HCT116 (cell line): ENCODE data around the gene KIAA0825. TPM values are rescaled to one million over a fixed set of nuclear protein-coding genes. Genes with fewer than 3 reads are reported as not detected.

ENCODE experiments used
- ATAC-seq: fragments of 200-7000 bp; cut with Tn5 transposase; 2 replicates; pipeline ENCODE4 v1.9.1; 2020; ENCODE audit warnings: mild to moderate bottlenecking, moderate library complexity
- BruUV-seq: library from RNA; stranded (reverse); fragments of 400-500 nt; replicated peaks from 2 replicates; lab custom pipeline; 2021; lab: Mats Ljungman, UMichigan
- CTCF ChIA-PET: fragments of 300-600 bp; sonication (Branson Sonifier 250); formaldehyde crosslinking; loops from one replicate; lab custom pipeline; 2021; ENCODE audit warnings: antibody characterized with exemption; lab: Charles Lee
- POLR2A ChIA-PET: fragments of 300-600, 350-600 bp; sonication (Branson Sonifier 250); formaldehyde crosslinking; loops from one replicate; lab custom pipeline; 2021; ENCODE audit warnings: antibody characterized with exemption; lab: Charles Lee
- RAD21 ChIA-PET, 2 experiments: fragments of 300-600 bp; sonication (Branson Sonifier 250); formaldehyde crosslinking; loops; one replicate each; lab custom pipeline; 2023; ENCODE audit warnings: low total read pairs in 2 of 2; ENCODE audit not compliant: uncharacterized antibody in 2 of 2, unreplicated experiment in 2 of 2, low non-redundant PET in 1 of 2; lab: Charles Lee
- DNase-seq: peaks from one replicate; pipeline ENCODE4 v3.0.0-alpha.2; 2010; ENCODE audit warnings: low read depth, low spot score
- H2AFZ ChIP-seq: fragments of 200-600 bp; shearing (Covaris generic), sonication (generic); 2 replicates; pipeline ENCODE4 v1.6.1; 2017; ENCODE audit warnings: low read depth, mixed run types, mixed read lengths, antibody characterized with exemption, low read length; ENCODE audit not compliant: poor library complexity, severe bottlenecking
- H3K27ac ChIP-seq: 2 replicates; pipeline ENCODE4 v1.5.1; 2012; ENCODE audit warnings: low read depth, low read length
- H3K27me3 ChIP-seq: fragments of 200-600 bp; sonication (generic); 2 replicates; pipeline ENCODE4 v1.6.1; 2016; ENCODE audit warnings: mixed run types, low read length, mixed read lengths; ENCODE audit not compliant: insufficient read depth
- H3K36me3 ChIP-seq, 2 experiments: fragments of 200-500 bp in 1 of 2; fragments of 200-600 bp in 1 of 2; sonication (Bioruptor generic) in 1 of 2; sonication (generic) in 1 of 2; 2 replicates each; pipeline versions ENCODE4 v1.5.1 to v1.6.1; 2014 to 2016; ENCODE audit warnings: low read length in 2 of 2, inconsistent platforms in 1 of 2, mixed read lengths in 1 of 2, mixed run types in 1 of 2; ENCODE audit not compliant: insufficient read depth in 2 of 2, control insufficient read depth in 1 of 2
- H3K4me1 ChIP-seq, 2 experiments: fragments of 200-600 bp in 1 of 2; sonication (generic) in 1 of 2; 2 replicates each; pipeline versions ENCODE4 v1.5.1 to v1.6.1; 2012 to 2017; ENCODE audit warnings: low read length in 2 of 2, inconsistent platforms in 1 of 2, mild to moderate bottlenecking in 1 of 2, mixed read lengths in 1 of 2, mixed run types in 1 of 2, moderate library complexity in 1 of 2; ENCODE audit not compliant: insufficient read depth in 2 of 2, control insufficient read depth in 1 of 2
- H3K4me2 ChIP-seq: fragments of 200-600 bp; sonication (generic); 2 replicates; pipeline ENCODE4 v1.6.1; 2017; ENCODE audit warnings: mixed run types, low read length, mixed read lengths
- H3K4me3 ChIP-seq, 2 experiments: fragments of 200-600 bp in 1 of 2; sonication (generic) in 1 of 2; replicated peaks in 1 of 2; 2 replicates each; pipeline ENCODE4 v1.5.1; 2011 to 2016; ENCODE audit warnings: low read length in 2 of 2, control low read depth in 1 of 2, low read depth in 1 of 2, mild to moderate bottlenecking in 1 of 2, mixed read lengths in 1 of 2, mixed run types in 1 of 2
- H3K79me2 ChIP-seq: fragments of 200-600 bp; sonication (generic); 2 replicates; pipeline ENCODE4 v1.6.1; 2017; ENCODE audit warnings: mild to moderate bottlenecking, mixed run types, low read length, moderate library complexity, mixed read lengths; ENCODE audit not compliant: insufficient read depth
- H3K9ac ChIP-seq: fragments of 200-600 bp; sonication (generic); 2 replicates; pipeline ENCODE4 v1.6.1; 2016; ENCODE audit warnings: low read length, mixed read lengths
- H3K9me2 ChIP-seq: fragments of 200-600 bp; sonication (generic), shearing (Covaris generic); 2 replicates; pipeline ENCODE4 v1.6.1; 2017; ENCODE audit warnings: mixed run types, mild to moderate bottlenecking, moderate library complexity; ENCODE audit not compliant: insufficient read depth
- H3K9me3 ChIP-seq, 2 experiments: fragments of 200-500 bp in 1 of 2; fragments of 200-600 bp in 1 of 2; sonication (Bioruptor generic) in 1 of 2; sonication (generic) in 1 of 2; 2 replicates each; pipeline ENCODE4 v1.6.1; 2014 to 2017; ENCODE audit warnings: low read length in 2 of 2, mixed read lengths in 2 of 2, inconsistent platforms in 1 of 2, low read depth in 1 of 2, mild to moderate bottlenecking in 1 of 2, mixed run types in 1 of 2, moderate library complexity in 1 of 2; ENCODE audit not compliant: control insufficient read depth in 1 of 2, insufficient read depth in 1 of 2
- H4K20me1 ChIP-seq: fragments of 200-600 bp; sonication (generic), shearing (Covaris generic); 2 replicates; pipeline ENCODE4 v1.6.1; 2017; ENCODE audit warnings: mixed run types, mild to moderate bottlenecking, moderate library complexity; ENCODE audit not compliant: insufficient read depth
- CEBPB ChIP-seq: IDR thresholded peaks from 2 replicates; pipeline ENCODE4 v1.6.1; 2012; ENCODE audit warnings: low read depth
- ELF1 ChIP-seq: IDR thresholded peaks from 2 replicates; pipeline ENCODE4 v1.6.1; 2012; ENCODE audit warnings: low read depth, borderline replicate concordance
- RAD21 ChIP-seq: IDR thresholded peaks from 2 replicates; pipeline ENCODE4 v1.6.1; 2012; ENCODE audit warnings: low read depth, mild to moderate bottlenecking
- intact Hi-C: fragments of 100-400 bp; cut with micrococcal nuclease; formaldehyde crosslinking; loops from 2 replicates; pipeline ENCODE4 v1.10.0; 2022
- total RNA-seq: library from RNA; stranded (reverse); gene quantifications from one replicate; pipeline ENCODE4 v1.2.1, GENCODE V29; 2021; ENCODE audit not compliant: unreplicated experiment
- TF ChIP-seq, protein P1 (sequence below): IDR thresholded peaks from 2 replicates; pipeline ENCODE4 v1.6.1; 2012; ENCODE audit warnings: low read depth
- TF ChIP-seq, protein P2 (sequence below), 3 experiments: fragments of 200-600 bp in 1 of 3; sonication (generic) in 1 of 3; IDR thresholded peaks in 2 of 3; conservative IDR thresholded peaks in 1 of 3; 2 replicates each; pipeline ENCODE4 v1.5.1; 2012 to 2017; ENCODE audit warnings: low read depth in 2 of 3, low read length in 2 of 3, antibody characterized with exemption in 1 of 3, borderline replicate concordance in 1 of 3, control low read depth in 1 of 3, mild to moderate bottlenecking in 1 of 3, mixed read lengths in 1 of 3, mixed run types in 1 of 3, moderate library complexity in 1 of 3; ENCODE audit not compliant: insufficient read depth in 1 of 3

Gene KIAA0825
- total RNA-seq, 1 experiment from 2014 or later: 1.4 TPM

DNA sequence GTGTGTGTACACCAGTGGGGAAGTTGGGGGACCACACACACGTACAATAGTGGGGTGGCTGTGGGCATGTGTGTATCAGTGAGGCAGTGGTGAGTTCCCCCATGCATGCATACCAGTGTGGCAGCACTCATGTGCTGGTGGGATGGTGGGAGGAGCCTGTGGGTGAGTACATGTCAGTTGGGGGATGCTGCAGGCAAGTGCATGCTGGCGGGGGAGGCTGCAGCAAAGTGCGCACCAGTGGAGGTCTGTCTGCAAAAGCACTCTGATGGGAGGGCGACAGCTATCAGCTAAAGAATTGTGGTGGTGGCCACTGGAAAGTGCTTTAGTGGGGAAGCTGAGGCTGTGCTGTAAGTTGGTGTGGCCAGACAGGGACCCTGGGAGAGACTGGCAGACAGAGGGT lies 418.8 kb downstream of the KIAA0825 start:
- H3K9me2 ChIP-seq: no peaks in the 10 kb centered on the region
- intact Hi-C loops: no loop called here

More for the DNA sequence above, 418.8 kb downstream of the KIAA0825 start:
- Histone ChIP-seq H3K27ac (no peak overlapping the region), H3K79me2 (no peaks in the 10 kb centered on the region), H2AFZ (no peak overlapping the region), H3K4me1 (no peaks in the 10 kb centered on the region), H3K36me3 (no peaks in the 10 kb centered on the region), H3K9ac (no peak overlapping the region), H4K20me1 (no peaks in the 10 kb centered on the region), H3K4me3 (no peak overlapping the region), H3K27me3 (no peaks in the 10 kb centered on the region), H3K9me3 (no peaks in the 10 kb centered on the region), H3K4me2 (no peak overlapping the region)
- RAD21 ChIA-PET: no interaction called here
- no TSS peak for BruUV-seq
- TF ChIP-seq CEBPB (no peak), ELF1 (no peak), RAD21 (no peak)
- TF ChIP-seq, protein P1, sequence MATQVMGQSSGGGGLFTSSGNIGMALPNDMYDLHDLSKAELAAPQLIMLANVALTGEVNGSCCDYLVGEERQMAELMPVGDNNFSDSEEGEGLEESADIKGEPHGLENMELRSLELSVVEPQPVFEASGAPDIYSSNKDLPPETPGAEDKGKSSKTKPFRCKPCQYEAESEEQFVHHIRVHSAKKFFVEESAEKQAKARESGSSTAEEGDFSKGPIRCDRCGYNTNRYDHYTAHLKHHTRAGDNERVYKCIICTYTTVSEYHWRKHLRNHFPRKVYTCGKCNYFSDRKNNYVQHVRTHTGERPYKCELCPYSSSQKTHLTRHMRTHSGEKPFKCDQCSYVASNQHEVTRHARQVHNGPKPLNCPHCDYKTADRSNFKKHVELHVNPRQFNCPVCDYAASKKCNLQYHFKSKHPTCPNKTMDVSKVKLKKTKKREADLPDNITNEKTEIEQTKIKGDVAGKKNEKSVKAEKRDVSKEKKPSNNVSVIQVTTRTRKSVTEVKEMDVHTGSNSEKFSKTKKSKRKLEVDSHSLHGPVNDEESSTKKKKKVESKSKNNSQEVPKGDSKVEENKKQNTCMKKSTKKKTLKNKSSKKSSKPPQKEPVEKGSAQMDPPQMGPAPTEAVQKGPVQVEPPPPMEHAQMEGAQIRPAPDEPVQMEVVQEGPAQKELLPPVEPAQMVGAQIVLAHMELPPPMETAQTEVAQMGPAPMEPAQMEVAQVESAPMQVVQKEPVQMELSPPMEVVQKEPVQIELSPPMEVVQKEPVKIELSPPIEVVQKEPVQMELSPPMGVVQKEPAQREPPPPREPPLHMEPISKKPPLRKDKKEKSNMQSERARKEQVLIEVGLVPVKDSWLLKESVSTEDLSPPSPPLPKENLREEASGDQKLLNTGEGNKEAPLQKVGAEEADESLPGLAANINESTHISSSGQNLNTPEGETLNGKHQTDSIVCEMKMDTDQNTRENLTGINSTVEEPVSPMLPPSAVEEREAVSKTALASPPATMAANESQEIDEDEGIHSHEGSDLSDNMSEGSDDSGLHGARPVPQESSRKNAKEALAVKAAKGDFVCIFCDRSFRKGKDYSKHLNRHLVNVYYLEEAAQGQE: no peak
- TF ChIP-seq, protein P2, sequence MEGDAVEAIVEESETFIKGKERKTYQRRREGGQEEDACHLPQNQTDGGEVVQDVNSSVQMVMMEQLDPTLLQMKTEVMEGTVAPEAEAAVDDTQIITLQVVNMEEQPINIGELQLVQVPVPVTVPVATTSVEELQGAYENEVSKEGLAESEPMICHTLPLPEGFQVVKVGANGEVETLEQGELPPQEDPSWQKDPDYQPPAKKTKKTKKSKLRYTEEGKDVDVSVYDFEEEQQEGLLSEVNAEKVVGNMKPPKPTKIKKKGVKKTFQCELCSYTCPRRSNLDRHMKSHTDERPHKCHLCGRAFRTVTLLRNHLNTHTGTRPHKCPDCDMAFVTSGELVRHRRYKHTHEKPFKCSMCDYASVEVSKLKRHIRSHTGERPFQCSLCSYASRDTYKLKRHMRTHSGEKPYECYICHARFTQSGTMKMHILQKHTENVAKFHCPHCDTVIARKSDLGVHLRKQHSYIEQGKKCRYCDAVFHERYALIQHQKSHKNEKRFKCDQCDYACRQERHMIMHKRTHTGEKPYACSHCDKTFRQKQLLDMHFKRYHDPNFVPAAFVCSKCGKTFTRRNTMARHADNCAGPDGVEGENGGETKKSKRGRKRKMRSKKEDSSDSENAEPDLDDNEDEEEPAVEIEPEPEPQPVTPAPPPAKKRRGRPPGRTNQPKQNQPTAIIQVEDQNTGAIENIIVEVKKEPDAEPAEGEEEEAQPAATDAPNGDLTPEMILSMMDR (IDR thresholded peaks at IDR 0.05 in 2 of 3, conservative IDR thresholded peaks at IDR 0.05 in 1 of 3; ENCODE audit: borderline replicate concordance in 1 of 3, insufficient read depth in 1 of 3, low read depth in 2 of 3, low read length in 2 of 3): no peak
- CTCF ChIA-PET: no interaction called here
- ATAC-seq (no peak), DNase-seq (no peak)
- POLR2A ChIA-PET: no interaction called here
